A549 (cell line): ENCODE data around the gene SLIT3. TPM values are rescaled to one million over a fixed set of nuclear protein-coding genes. Genes with fewer than 3 reads are reported as not detected.

Experiments used
- ATAC-seq, 2 experiments: fragments of 200-7000 bp in 1 of 2; fragments of >200 bp in 1 of 2; cut with Nextera tagmentation in 1 of 2; cut with Tn5 transposase in 1 of 2; 3 replicates each; pipeline versions ENCODE4 v1.8.0 to v1.9.1; 2018 to 2020; ENCODE audit warnings: mild to moderate bottlenecking in 1 of 2, moderate library complexity in 1 of 2
- CTCF ChIA-PET: fragments of 300-600 bp; sonication (Branson Sonifier 250); formaldehyde crosslinking; extraction: SDS; loops from one replicate; lab custom pipeline; 2021; ENCODE audit warnings: antibody characterized with exemption, inconsistent platforms; lab: Yijun Ruan, JAX
- POLR2A ChIA-PET: fragments of 350-600 bp; formaldehyde crosslinking; extraction: SDS; loops from one replicate; lab custom pipeline; 2021; ENCODE audit warnings: antibody characterized with exemption, inconsistent platforms; lab: Yijun Ruan, JAX
- DNase-seq, 2 experiments: peaks; one replicate each; pipeline versions ENCODE4 v3.0.0 to v3.0.0-alpha.2; 2011 to 2016; ENCODE audit warnings: low read depth in 1 of 2, low spot score in 1 of 2
- FAIRE-seq: peaks from 2 replicates; lab custom pipeline; 2011; peaks lifted over from hg19 to GRCh38; lab: Jason Lieb, UNC
- H3K27ac ChIP-seq, 2 experiments: fragments of >200 bp; sonication (Bioruptor Twin); formaldehyde crosslinking; 3 replicates each; pipeline ENCODE4 v1.5.1; 2016 to 2017
- H3K4me1 ChIP-seq: fragments of >200 bp; sonication (Bioruptor Twin); formaldehyde crosslinking; 3 replicates; pipeline ENCODE4 v1.6.1; 2016
- H3K4me2 ChIP-seq: fragments of >200 bp; sonication (Bioruptor Twin); formaldehyde crosslinking; 3 replicates; pipeline ENCODE4 v1.6.1; 2016
- H3K4me3 ChIP-seq: fragments of >200 bp; sonication (Bioruptor Twin); formaldehyde crosslinking; 3 replicates; pipeline ENCODE4 v1.5.1; 2016
- H3K9me3 ChIP-seq: fragments of >200 bp; sonication (Bioruptor Twin); formaldehyde crosslinking; 3 replicates; pipeline ENCODE4 v1.6.1; 2016
- HOXB5 ChIP-seq: fragments of 250-450 bp; sonication (Bioruptor Pico); IDR thresholded peaks from 2 replicates; pipeline ENCODE4 v1.5.0; 2020; ENCODE audit warnings: mild to moderate bottlenecking, moderate library complexity
- JUN ChIP-seq, 2 experiments: fragments of >200 bp; sonication (Bioruptor Twin); formaldehyde crosslinking; IDR thresholded peaks; 2 replicates in 1 of 2; 3 replicates in 1 of 2; pipeline ENCODE4 v1.6.1; 2016 to 2017
- NPAS2 ChIP-seq: fragments of 250-450 bp; sonication (Bioruptor Pico); IDR thresholded peaks from 2 replicates; pipeline ENCODE4 v1.8.0; 2022; ENCODE audit warnings: mild to moderate bottlenecking, moderate library complexity, borderline replicate concordance
- POLR2AphosphoS2 ChIP-seq: conservative IDR thresholded peaks from 2 replicates; pipeline ENCODE4 v1.6.1; 2012; ENCODE audit warnings: low read length, improper control_type of control experiment, inconsistent platforms
- RAD21 ChIP-seq, 2 experiments: fragments of >200 bp in 1 of 2; sonication (Bioruptor Twin) in 1 of 2; formaldehyde crosslinking in 1 of 2; IDR thresholded peaks in 1 of 2; conservative IDR thresholded peaks in 1 of 2; 2 replicates in 1 of 2; 3 replicates in 1 of 2; pipeline ENCODE4 v1.6.1; 2012 to 2018; ENCODE audit warnings: inconsistent platforms in 1 of 2
- RARB ChIP-seq: fragments of 250-450 bp; sonication (Bioruptor Pico); IDR thresholded peaks from 2 replicates; pipeline ENCODE4 v1.8.0; 2021; ENCODE audit warnings: mild to moderate bottlenecking, moderate library complexity
- RNF2 ChIP-seq: fragments of 200-600 bp; sonication (generic); IDR thresholded peaks from 2 replicates; pipeline ENCODE4 v1.6.1; 2016; ENCODE audit warnings: low read depth, mild to moderate bottlenecking, antibody characterized with exemption, moderate library complexity, borderline replicate concordance
- SREBF2 ChIP-seq: fragments of 450-650 bp; IDR thresholded peaks from 2 replicates; pipeline ENCODE4 v1.6.1; 2014; ENCODE audit warnings: mild to moderate bottlenecking, moderate library complexity
- WGBS: methylation state at CpG from one replicate; pipeline ENCODE4 v1.1.6; 2017; ENCODE audit errors: missing lambda C conversion rate; 5-methylcytosine and 5-hydroxymethylcytosine counted together
- polyA plus RNA-seq, 4 experiments: library from polyadenylated mRNA; depleted of rRNA in 3 of 4; stranded (reverse); fragments of >200 nt; fragmentation: RNase III in 1 of 4; extraction: RNeasy Plus Mini Kit Qiagen cat#74134 plus additional on column Dnase treatment in 1 of 4; gene quantifications; 2 replicates in 3 of 4; 3 replicates in 1 of 4; pipeline ENCODE4 v1.2.3, GENCODE V29; 2011 to 2017
- TF ChIP-seq, protein P1 (sequence below): fragments of 200-600 bp; sonication (generic); IDR thresholded peaks from 2 replicates; pipeline ENCODE4 v1.6.1; 2016; ENCODE audit warnings: antibody characterized with exemption, mild to moderate bottlenecking, moderate library complexity
- TF ChIP-seq, protein P2 (sequence below): IDR thresholded peaks from 2 replicates; pipeline ENCODE4 v1.6.1; 2012; ENCODE audit warnings: low read depth, borderline replicate concordance
- TF ChIP-seq, protein P3 (sequence below): IDR thresholded peaks from 2 replicates; pipeline ENCODE4 v1.6.1; 2012

SLIT3 gene
- polyA plus RNA-seq, 2 of the 4 experiments (the other 2 are of a cell fraction) = 12.7 to 22.9 TPM

DNA sequence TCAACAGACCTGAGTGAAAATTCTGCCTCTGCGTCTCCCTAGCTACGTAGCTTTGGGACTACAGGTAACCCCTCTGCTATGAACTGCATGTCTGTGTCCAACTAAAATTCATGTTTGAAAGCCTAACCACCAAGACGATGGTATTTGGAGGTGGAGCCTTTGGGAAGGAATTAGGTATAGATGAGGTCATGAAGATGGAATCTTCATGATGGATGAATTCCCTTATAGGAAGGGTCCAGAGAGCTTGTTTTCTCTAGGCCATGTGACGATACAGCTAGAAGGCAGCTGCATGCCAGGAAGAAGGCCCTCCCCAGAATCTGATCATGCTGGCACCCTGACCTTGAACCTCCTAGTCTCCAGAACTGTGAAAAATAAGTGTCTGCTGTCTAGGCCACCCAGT, 296.4 kb downstream of the SLIT3 start:
- FAIRE-seq = no peak
- ATAC-seq = no peak
- 78% methylated on average over 4 of the region's 4 CpGs for WGBS
- Histone ChIP-seq H3K9me3 (no peaks in the 10 kb centered on the region), H3K4me3 (no peak overlapping the region), H3K4me2 (no peak overlapping the region), H3K4me1 (peaks cover 44% of the 10 kb centered on the region), H3K27ac (peak overlapping the region in 1 of 2 experiments; percentile 45; a peak in 2 of 6 replicates)
- ChIA-PET CTCF (interaction anchor here (0.7 to 7.9 kb wide), 3 partner anchors 14 to 293 kb away, joined by 3 to 60 read pairs (median 8); no protein-coding TSS in a partner anchor), POLR2A (no interaction called here)
- DNase-seq = no peak
- TF ChIP-seq, protein P1, sequence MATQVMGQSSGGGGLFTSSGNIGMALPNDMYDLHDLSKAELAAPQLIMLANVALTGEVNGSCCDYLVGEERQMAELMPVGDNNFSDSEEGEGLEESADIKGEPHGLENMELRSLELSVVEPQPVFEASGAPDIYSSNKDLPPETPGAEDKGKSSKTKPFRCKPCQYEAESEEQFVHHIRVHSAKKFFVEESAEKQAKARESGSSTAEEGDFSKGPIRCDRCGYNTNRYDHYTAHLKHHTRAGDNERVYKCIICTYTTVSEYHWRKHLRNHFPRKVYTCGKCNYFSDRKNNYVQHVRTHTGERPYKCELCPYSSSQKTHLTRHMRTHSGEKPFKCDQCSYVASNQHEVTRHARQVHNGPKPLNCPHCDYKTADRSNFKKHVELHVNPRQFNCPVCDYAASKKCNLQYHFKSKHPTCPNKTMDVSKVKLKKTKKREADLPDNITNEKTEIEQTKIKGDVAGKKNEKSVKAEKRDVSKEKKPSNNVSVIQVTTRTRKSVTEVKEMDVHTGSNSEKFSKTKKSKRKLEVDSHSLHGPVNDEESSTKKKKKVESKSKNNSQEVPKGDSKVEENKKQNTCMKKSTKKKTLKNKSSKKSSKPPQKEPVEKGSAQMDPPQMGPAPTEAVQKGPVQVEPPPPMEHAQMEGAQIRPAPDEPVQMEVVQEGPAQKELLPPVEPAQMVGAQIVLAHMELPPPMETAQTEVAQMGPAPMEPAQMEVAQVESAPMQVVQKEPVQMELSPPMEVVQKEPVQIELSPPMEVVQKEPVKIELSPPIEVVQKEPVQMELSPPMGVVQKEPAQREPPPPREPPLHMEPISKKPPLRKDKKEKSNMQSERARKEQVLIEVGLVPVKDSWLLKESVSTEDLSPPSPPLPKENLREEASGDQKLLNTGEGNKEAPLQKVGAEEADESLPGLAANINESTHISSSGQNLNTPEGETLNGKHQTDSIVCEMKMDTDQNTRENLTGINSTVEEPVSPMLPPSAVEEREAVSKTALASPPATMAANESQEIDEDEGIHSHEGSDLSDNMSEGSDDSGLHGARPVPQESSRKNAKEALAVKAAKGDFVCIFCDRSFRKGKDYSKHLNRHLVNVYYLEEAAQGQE = no peak
- TF ChIP-seq SREBF2 = no peak

DNA sequence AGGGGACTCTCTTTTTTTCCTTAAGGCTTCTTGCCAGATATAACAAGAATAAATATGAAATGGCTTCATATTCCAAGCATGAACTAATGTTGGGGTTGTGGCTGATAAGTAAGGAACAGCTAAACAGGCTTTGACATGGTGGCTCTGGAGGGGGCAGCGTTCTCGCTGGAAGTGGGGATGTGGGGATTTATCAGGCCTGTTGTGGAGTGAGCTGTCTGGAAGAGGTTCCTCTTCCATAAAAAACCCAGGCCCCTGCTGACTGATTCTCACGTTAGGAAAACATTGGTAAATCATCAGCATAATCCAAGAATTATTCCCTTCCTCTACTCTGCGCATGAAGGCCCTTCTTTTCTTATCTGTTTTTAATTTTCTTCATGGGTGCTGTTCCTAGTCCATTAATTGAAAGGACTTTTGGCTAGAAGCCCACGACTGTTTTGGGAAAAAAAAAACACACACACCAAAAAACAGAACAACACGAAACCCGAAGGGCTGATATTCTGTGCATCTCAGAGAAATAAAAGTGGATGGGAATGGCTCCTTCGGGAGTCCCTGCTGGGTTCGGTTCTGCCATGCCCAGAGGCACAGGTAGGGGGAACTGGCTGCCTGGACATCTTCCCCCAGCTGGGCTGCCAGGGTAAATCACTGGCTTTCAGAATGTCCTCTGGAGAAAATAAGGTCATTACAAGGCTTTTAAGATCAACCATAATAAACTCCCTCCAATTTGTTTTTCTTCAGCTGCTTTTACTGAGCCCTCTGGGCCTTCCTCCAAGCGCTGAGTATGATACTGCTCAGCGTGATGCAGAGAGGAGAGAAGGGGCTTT, 297.0 kb downstream of the SLIT3 start:
- FAIRE-seq (no peak), DNase-seq (peak in 1 of 2 experiments; percentile 33)
- CTCF ChIA-PET = interaction anchor here (0.7 to 7.9 kb wide), 5 partner anchors 9 to 293 kb away, joined by 3 to 60 read pairs (median 3); no protein-coding TSS in a partner anchor

DNA sequence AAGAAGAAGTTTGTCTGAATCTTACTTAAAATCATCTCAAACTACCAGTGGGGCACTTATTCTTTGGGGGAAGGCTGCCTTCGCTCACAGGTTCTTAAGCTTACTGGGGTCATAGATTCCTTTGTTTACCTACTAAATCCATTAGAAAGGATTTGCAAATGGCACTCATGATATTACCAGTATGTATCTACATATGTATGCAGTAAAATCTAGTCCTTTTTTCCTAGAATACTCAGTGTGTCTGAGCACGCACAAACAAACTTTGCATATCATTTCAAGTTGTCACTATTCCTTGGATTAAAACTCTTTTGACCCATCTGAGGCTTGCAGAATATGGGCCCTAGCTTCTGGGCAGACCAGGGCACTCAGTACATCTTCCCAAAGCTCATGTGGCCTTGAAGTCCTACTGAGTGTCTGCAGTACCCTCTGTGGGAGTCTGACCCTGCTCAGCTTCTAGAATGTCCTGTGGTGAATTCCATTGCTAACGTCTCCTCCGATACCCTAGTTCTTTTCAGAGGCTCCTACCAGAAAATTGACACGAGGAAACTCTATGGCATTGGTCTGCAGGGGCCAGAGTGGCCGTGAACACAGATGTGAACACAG, 297.9 kb downstream of the SLIT3 start:
- ChIA-PET POLR2A (no interaction called here), CTCF (interaction anchor here (0.6 to 7.9 kb wide), 6 partner anchors 10 to 463 kb away, joined by 3 to 60 read pairs (median 3); no protein-coding TSS in a partner anchor)
- no peak for FAIRE-seq
- H3K27ac ChIP-seq = no peak overlapping the region
- H3K9me3 ChIP-seq = no peaks in the 10 kb centered on the region
- no peak for ATAC-seq
- no peak overlapping the region for H3K4me3 ChIP-seq
- WGBS = 95% methylated on average over 6 of the region's 6 CpGs
- H3K4me2 ChIP-seq = no peak overlapping the region
- DNase-seq = no peak
- TF ChIP-seq HOXB5 (CRISPR knock-in tag) = no peak
- TF ChIP-seq, protein P2, sequence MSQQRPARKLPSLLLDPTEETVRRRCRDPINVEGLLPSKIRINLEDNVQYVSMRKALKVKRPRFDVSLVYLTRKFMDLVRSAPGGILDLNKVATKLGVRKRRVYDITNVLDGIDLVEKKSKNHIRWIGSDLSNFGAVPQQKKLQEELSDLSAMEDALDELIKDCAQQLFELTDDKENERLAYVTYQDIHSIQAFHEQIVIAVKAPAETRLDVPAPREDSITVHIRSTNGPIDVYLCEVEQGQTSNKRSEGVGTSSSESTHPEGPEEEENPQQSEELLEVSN = no peak
- no peak for TF ChIP-seq JUN (IDR thresholded peaks at IDR 0.05)
- TF ChIP-seq RNF2 = no peak
- no peak for TF ChIP-seq POLR2AphosphoS2
- no peak for TF ChIP-seq SREBF2
- TF ChIP-seq NPAS2 (CRISPR knock-in tag) = no peak
- TF ChIP-seq, protein P3, sequence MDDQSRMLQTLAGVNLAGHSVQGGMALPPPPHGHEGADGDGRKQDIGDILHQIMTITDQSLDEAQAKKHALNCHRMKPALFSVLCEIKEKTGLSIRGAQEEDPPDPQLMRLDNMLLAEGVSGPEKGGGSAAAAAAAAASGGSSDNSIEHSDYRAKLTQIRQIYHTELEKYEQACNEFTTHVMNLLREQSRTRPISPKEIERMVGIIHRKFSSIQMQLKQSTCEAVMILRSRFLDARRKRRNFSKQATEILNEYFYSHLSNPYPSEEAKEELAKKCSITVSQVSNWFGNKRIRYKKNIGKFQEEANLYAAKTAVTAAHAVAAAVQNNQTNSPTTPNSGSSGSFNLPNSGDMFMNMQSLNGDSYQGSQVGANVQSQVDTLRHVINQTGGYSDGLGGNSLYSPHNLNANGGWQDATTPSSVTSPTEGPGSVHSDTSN = no peak
- peaks cover 29% of the 10 kb centered on the region for H3K4me1 ChIP-seq

More for the DNA sequence above, 297.0 kb downstream of the SLIT3 start:
- Histone ChIP-seq H3K4me3 (no peak overlapping the region), H3K9me3 (no peaks in the 10 kb centered on the region), H3K4me1 (peaks cover 38% of the 10 kb centered on the region), H3K4me2 (no peak overlapping the region), H3K27ac (peak overlapping the region in 1 of 2 experiments; percentile 45; a peak in 2 of 6 replicates)
- peak in 1 of 2 experiments; percentile 54; a peak in 3 of 6 replicates for ATAC-seq
- WGBS = 88% methylated on average over 11 of the region's 11 CpGs
- TF ChIP-seq RARB (no peak), RAD21 (conservative IDR thresholded peaks at IDR 0.05 in 1 of 2, IDR thresholded peaks at IDR 0.05 in 1 of 2) (peak in 1 of 2 experiments; percentile 27; a peak in 1 of 5 replicates)
- POLR2A ChIA-PET = no interaction called here
